Progenitor cell of endocrine pancreas (in vitro differentiated cells): Measurements from ENCODE around the gene NPM1. TPM values are rescaled to one million over a fixed set of nuclear protein-coding genes. Genes with fewer than 3 reads are reported as not detected.
"Not testable (repeated sequence)": the region's sequence is repeated elsewhere in the genome, so short reads cannot be mapped to it uniquely, and the experiment has no call there.

ENCODE experiments used
- DNase-seq: peaks from one replicate; pipeline ENCODE4 v3.0.0; 2021; ENCODE audit warnings: low spot score; ENCODE audit not compliant: unreplicated experiment
- H3K27ac Mint-ChIP-seq: 2 replicates; pipeline ENCODE4 v1.8.0; 2021; ENCODE audit warnings: mild to moderate bottlenecking, moderate library complexity, mixed read lengths
- H3K27me3 Mint-ChIP-seq: 2 replicates; pipeline ENCODE4 v1.8.0; 2021; ENCODE audit warnings: mixed read lengths
- H3K36me3 Mint-ChIP-seq: 2 replicates; pipeline ENCODE4 v1.8.0; 2022; ENCODE audit warnings: mixed read lengths; ENCODE audit not compliant: insufficient read depth
- H3K4me1 Mint-ChIP-seq: 2 replicates; pipeline ENCODE4 v1.8.0; 2021; ENCODE audit warnings: low read depth, mixed read lengths
- H3K4me3 Mint-ChIP-seq: 2 replicates; pipeline ENCODE4 v1.8.0; 2021; ENCODE audit warnings: low read depth, mild to moderate bottlenecking, moderate library complexity, mixed read lengths
- H3K9me3 Mint-ChIP-seq: 2 replicates; pipeline ENCODE4 v1.8.0; 2021; ENCODE audit warnings: low read depth, mixed read lengths
- CTCF ChIP-seq: fragments of 200-600 bp; sonication (generic); IDR thresholded peaks from one replicate; pipeline ENCODE4 v1.5.0; 2021; ENCODE audit warnings: antibody characterized with exemption, mild to moderate bottlenecking; ENCODE audit not compliant: unreplicated experiment
- total RNA-seq: library from RNA; stranded (reverse); gene quantifications from 2 replicates; pipeline ENCODE4 v1.2.1, GENCODE V29; 2021

NPM1 gene
- total RNA-seq, 1 donor from 2014 or later: 1,367 TPM

DNA sequence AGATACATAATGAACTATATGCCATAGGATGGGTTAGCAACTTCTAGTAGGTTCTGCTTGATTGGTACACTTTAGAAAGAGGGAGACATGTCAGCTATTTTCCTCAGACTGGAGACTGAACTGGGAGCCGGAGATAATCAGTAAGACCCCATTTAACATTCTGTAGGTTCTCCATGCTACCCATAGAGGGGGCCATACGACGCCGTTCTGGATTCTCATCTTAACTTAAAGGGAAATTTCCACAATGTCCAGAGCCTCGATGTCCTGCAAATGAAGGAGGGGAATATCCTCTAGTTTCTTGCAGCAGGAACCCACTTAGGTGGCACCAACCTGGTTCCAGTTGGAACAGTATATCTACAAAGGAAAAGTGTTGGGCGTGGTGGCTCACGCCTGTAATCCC is 22.3 kb upstream of the NPM1 start:
- H3K4me3 Mint-ChIP-seq: no peak overlapping the region
- H3K36me3 Mint-ChIP-seq: no peaks in the 10 kb centered on the region
- TF ChIP-seq CTCF: peak; percentile 54
- H3K27ac Mint-ChIP-seq: no peak overlapping the region
- no peaks in the 10 kb centered on the region for H3K9me3 Mint-ChIP-seq
- peaks cover 10% of the 10 kb centered on the region for H3K27me3 Mint-ChIP-seq
- DNase-seq: no peak
- no peaks in the 10 kb centered on the region for H3K4me1 Mint-ChIP-seq

- Mint-ChIP-seq H3K9me3 (no peaks in the 10 kb centered on the region), H3K27ac (no peak overlapping the region), H3K4me1 (no peaks in the 10 kb centered on the region), H3K4me3 (no peak overlapping the region), H3K27me3 (peaks cover 10% of the 10 kb centered on the region), H3K36me3 (no peaks in the 10 kb centered on the region)
- no peak for TF ChIP-seq CTCF
- no peak for DNase-seq
Measured at GRCh38 chr5:171366645-171367044, 21.0 kb upstream of the NPM1 start.

- Mint-ChIP-seq H3K27ac (no peak overlapping the region), H3K4me1 (no peaks in the 10 kb centered on the region), H3K36me3 (no peaks in the 10 kb centered on the region), H3K9me3 (no peaks in the 10 kb centered on the region), H3K4me3 (no peak overlapping the region), H3K27me3 (peaks cover 10% of the 10 kb centered on the region)
- TF ChIP-seq CTCF: no peak
- no peak for DNase-seq
Measured at GRCh38 chr5:171367424-171368370, 20.0 kb upstream of the NPM1 start.

DNA sequence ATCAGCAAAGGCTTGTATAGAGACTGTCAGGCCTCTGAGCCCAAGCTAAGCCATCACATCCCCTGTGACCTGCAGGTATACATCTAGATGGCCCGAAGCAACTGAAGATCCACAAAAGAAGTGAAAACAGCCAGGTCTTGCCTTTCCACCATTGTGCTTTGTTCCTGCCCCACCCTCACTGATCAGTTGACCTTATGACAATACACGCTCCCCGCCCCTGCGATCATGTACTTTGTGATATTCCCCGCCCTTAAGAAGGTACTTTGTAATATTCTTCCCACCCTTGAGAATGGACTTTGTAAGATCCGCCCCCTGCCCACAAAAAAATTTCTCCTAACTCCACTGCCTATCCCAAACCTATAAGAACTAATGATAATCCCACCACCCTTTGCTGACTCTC is 18.6 kb upstream of the NPM1 start:
- H3K27me3 Mint-ChIP-seq: peaks cover 10% of the 10 kb centered on the region
- no peaks in the 10 kb centered on the region for H3K36me3 Mint-ChIP-seq
- no peaks in the 10 kb centered on the region for H3K9me3 Mint-ChIP-seq
- DNase-seq: no peak
- H3K4me3 Mint-ChIP-seq: no peak overlapping the region
- no peak for TF ChIP-seq CTCF
- H3K27ac Mint-ChIP-seq: no peak overlapping the region
- H3K4me1 Mint-ChIP-seq: no peaks in the 10 kb centered on the region

DNA sequence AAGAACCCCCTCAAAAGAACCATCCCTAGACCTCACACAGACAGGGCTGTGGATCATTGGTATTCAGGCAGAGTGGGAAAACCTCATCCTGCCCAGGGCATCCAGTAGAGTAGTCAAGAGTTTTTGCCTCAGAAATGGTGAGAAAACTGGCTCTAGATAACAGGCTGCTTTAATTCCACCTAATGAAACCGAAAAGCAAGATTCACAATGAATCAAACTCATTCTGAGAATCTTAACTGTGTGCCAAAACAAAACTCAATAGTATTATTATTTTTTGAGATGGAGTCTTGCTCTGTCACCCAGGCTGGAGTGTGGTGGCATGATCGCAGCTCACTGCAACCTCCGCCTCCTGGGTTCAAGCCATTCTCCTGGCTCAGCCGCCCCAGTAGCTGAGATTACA is 17.8 kb upstream of the NPM1 start:
- Mint-ChIP-seq H3K36me3 (no peaks in the 10 kb centered on the region), H3K4me3 (no peak overlapping the region), H3K27ac (no peak overlapping the region), H3K4me1 (no peaks in the 10 kb centered on the region), H3K27me3 (peaks cover 10% of the 10 kb centered on the region), H3K9me3 (no peaks in the 10 kb centered on the region)
- TF ChIP-seq CTCF: no peak
- no peak for DNase-seq

DNA sequence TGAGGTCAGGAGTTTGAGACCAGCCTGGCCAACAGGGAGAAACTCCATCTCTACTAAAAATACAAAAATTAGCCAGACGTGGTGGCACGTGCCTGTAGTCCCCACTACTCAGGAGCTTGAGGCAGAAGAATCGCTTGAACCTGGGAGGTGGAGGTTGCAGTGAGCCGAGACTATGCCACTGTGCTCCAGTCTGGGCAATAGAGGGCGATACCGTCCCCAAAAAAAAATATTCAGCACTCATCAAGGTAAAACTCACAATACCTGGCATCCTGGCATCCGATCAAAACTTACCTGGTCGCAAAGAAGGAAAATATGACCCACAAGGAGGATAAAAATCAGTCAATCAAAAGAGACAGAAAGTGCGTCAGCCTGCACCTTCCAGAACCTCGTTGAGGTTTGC is 16.8 kb upstream of the NPM1 start:
- H3K4me3 Mint-ChIP-seq, H3K27me3 Mint-ChIP-seq, H3K9me3 Mint-ChIP-seq, H3K4me1 Mint-ChIP-seq, DNase-seq, H3K36me3 Mint-ChIP-seq, H3K27ac Mint-ChIP-seq: not testable (repeated sequence)
